Right lobe of liver (tissue), 4 donors: Measurements from ENCODE around the gene TRAF6.

ENCODE experiments used
- CTCF ChIP-seq, 4 donors: fragments of 200-600 bp in 3 of 4; fragments of 450-650 bp in 1 of 4; IDR thresholded peaks; one replicate each; pipeline versions ENCODE4 v1.5.1 to v1.8.0; 2016 to 2022; ENCODE audit warnings: antibody characterized with exemption in 4 of 4, mild to moderate bottlenecking in 2 of 4
- POLR2A ChIP-seq: fragments of 450-650 bp; IDR thresholded peaks from one replicate; pipeline ENCODE4 v1.6.1; 2017; ENCODE audit warnings: antibody characterized with exemption, mild to moderate bottlenecking
- donor health status: DM: no; HTN: no; CAD: no.
- donor health status: DM: no; HTN: no; CAD: no.
- donor health status: DM: no; HTN: yes; CAD: no.

GRCh38 chr11:36447947-36448346, 62.1 kb downstream of the TRAF6 start:
- no peak for TF ChIP-seq CTCF (IDR thresholded peaks at IDR 0.05)
- no peak for TF ChIP-seq POLR2A
